Measurements from ENCODE around the gene SOX10. TPM values are rescaled to one million over a fixed set of nuclear protein-coding genes. Genes with fewer than 3 reads are reported as not detected.
A peak's percentile ranks its signal among the peaks of the same experiment; 100 is the strongest.

SOX10 gene
- total and polyA plus RNA-seq, 12 donors, result 0.11 to 3.8 (median 1.1) TPM

DNA sequence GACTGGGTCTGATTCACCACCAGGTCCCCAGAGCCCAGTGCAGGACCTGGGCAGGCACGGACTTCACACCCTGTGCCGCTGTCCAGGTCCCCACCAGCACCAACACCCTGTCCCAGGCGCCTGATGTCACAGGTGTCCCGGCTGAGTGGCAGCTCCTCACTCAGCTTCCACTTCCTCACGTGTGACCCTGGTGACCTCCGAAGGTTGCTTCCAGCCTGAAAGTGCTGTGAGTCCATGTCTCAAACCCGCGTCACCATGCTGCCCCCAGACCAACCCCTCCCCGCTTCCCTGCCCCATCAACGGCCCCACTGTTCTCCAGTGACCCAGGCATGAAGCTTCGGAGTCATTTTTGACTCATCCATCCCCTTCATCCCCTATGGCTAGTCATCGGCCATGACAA is 47.1 kb upstream of the SOX10 start:
- DNase-seq (no peak), ATAC-seq (no peak)
- no peaks in the 10 kb centered on the region for H3K27me3 ChIP-seq
- H3K9me3 ChIP-seq, result no peaks in the 10 kb centered on the region
- H3K27ac ChIP-seq, result peak overlapping the region in 1 of 10 donors; percentile 16
- intact Hi-C loops (cut with DNase I), result no loop called here
- WGBS, 2 donors, result 92 to 94% methylated on average over 12 of the region's 12 CpGs
- TF ChIP-seq CTCF (IDR thresholded peaks at IDR 0.05), result no peak
- no peaks in the 10 kb centered on the region for H3K36me3 ChIP-seq
- peaks cover 6 to 36% (median 22%) of the 10 kb centered on the region in 9 donors for H3K4me1 ChIP-seq
- H3K4me3 ChIP-seq, result no peak overlapping the region

DNA sequence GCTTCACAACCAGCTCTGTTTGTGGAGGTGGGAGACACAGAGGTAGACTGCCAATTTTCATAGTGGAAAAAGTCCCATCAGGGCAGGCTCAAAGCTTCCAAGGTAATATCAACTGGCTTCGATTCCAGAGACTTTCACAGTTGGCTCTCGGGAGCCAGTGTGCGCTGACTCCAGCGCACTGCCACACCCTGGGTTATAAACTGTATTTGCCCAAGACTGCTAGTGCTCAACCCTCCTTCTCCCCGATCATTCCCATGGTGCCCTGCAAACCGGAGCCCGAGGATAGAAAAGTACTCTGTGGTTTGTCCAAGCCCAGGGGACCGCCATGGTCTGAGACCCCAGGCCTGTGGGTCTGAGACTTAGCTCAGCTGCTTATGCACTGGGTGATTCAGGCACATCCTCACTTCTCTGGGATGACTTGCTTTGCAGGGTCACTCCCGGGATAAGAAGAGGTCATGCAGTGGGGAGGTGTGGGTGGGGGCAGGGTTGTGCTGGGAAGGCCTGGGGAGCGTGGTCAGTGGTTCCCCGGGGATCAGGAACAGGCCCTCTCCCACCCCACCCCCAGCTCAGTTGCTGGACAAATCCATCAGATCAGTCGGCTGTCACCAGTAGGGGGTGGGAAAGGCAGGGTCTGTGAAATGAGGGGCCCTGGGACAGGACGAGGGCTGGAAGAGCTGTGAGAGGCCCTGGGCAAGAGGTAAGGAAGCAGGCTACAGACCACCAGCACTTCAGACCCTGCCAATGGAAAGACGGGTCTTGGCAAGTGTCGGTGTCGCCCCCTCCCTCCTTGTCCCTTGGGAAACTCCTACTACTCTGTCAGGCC is 46.2 kb upstream of the SOX10 start:
- Histone ChIP-seq H3K27ac (peak overlapping the region in 4 of 10 donors; percentile 9 to 52 (median 34)), H3K4me3 (no peak overlapping the region), H3K36me3 (no peaks in the 10 kb centered on the region), H3K9me3 (no peaks in the 10 kb centered on the region), H3K4me1 (peaks cover 6 to 36% (median 22%) of the 10 kb centered on the region in 9 donors), H3K27me3 (no peaks in the 10 kb centered on the region)
- WGBS, 2 donors, result 74 to 75% methylated on average over 16 of the region's 16 CpGs
- TF ChIP-seq CTCF (IDR thresholded peaks at IDR 0.05), result no peak
- DNase-seq (no peak), ATAC-seq (no peak)
- intact Hi-C loops (cut with DNase I), result no loop called here

- no peak for DNase-seq
- WGBS, 2 donors, result 73% methylated on average over 5 of the region's 5 CpGs
- Histone ChIP-seq H3K4me1 (peaks cover 6 to 34% (median 21%) of the 10 kb centered on the region in 9 donors), H3K27ac (peak overlapping the region in 4 of 10 donors; percentile 9 to 52 (median 34)), H3K9me3 (no peaks in the 10 kb centered on the region), H3K36me3 (no peaks in the 10 kb centered on the region), H3K4me3 (no peak overlapping the region), H3K27me3 (no peaks in the 10 kb centered on the region)
- no peak for ATAC-seq
- intact Hi-C loops (cut with DNase I), result no loop called here
- TF ChIP-seq CTCF (IDR thresholded peaks at IDR 0.05), result no peak
Measured at GRCh38 chr22:38029901-38030300, 45.5 kb upstream of the SOX10 start.

DNA sequence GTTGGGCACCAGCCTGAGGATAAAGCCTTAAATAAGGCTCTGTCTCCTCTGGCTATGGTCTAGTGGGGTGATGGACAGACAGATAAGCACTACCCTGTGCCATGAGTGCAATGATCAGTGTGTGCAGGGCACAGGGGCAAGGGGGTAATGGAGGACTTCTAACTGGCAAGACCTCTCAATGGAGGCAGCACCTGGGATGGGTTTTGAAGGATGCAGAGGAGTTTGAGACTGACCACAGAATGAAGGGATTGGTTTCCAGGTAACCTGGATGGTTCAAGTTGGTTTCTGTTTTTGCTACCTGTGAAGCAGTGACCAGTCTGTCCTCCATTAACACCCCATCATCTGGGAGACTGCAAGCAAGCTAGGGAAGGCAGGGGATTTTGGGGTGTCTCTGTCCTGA is 45.0 kb upstream of the SOX10 start:
- Histone ChIP-seq H3K9me3 (no peaks in the 10 kb centered on the region), H3K36me3 (no peaks in the 10 kb centered on the region), H3K27ac (peak overlapping the region in 1 of 10 donors; percentile 50), H3K4me1 (peaks cover 3 to 29% (median 16%) of the 10 kb centered on the region in 9 donors), H3K4me3 (no peak overlapping the region), H3K27me3 (no peaks in the 10 kb centered on the region)
- intact Hi-C loops (cut with DNase I), result no loop called here
- ATAC-seq (no peak), DNase-seq (no peak)
- no peak for TF ChIP-seq CTCF (IDR thresholded peaks at IDR 0.05)
